HEK293 (cell line): ENCODE results near the gene DGKG.

ENCODE experiments used
- CTCF ChIP-seq: fragments of 450-650 bp; formaldehyde crosslinking; IDR thresholded peaks from 2 replicates; pipeline ENCODE4 v1.5.1; 2016; ENCODE audit warnings: missing biosample characterization, missing genetic modification characterization
- HIC1 ChIP-seq: fragments of 450-650 bp; formaldehyde crosslinking; IDR thresholded peaks from 2 replicates; pipeline ENCODE4 v1.5.1; 2016; ENCODE audit warnings: missing biosample characterization, missing genetic modification characterization
- RBAK ChIP-seq: fragments of 450-650 bp; formaldehyde crosslinking; IDR thresholded peaks from 2 replicates; pipeline ENCODE4 v1.5.1; 2016; ENCODE audit warnings: missing biosample characterization, missing genetic modification characterization
- ZFP69B ChIP-seq: fragments of 450-650 bp; formaldehyde crosslinking; IDR thresholded peaks from 2 replicates; pipeline ENCODE4 v1.5.1; 2016; ENCODE audit warnings: missing biosample characterization, missing genetic modification characterization
- ZNF138 ChIP-seq: fragments of 450-650 bp; formaldehyde crosslinking; IDR thresholded peaks from 2 replicates; pipeline ENCODE4 v1.5.1; 2016; ENCODE audit warnings: missing biosample characterization, missing genetic modification characterization, borderline replicate concordance
- ZNF140 ChIP-seq: fragments of 450-650 bp; formaldehyde crosslinking; IDR thresholded peaks from 2 replicates; pipeline ENCODE4 v1.5.1; 2016; ENCODE audit warnings: missing biosample characterization, missing genetic modification characterization
- ZNF24 ChIP-seq: fragments of 450-650 bp; formaldehyde crosslinking; IDR thresholded peaks from 2 replicates; pipeline ENCODE4 v1.5.1; 2016; ENCODE audit warnings: missing biosample characterization, missing genetic modification characterization
- ZNF274 ChIP-seq, 2 experiments: fragments of 200-500 bp in 1 of 2; fragments of 450-650 bp in 1 of 2; sonication (Bioruptor generic) in 1 of 2; formaldehyde crosslinking in 1 of 2; IDR thresholded peaks; 2 replicates each; pipeline versions ENCODE4 v1.5.1 to v1.6.1; 2014 to 2016; ENCODE audit warnings: borderline replicate concordance in 1 of 2, inconsistent platforms in 1 of 2, low read length in 1 of 2, missing biosample characterization in 1 of 2, missing genetic modification characterization in 1 of 2
- ZNF292 ChIP-seq: fragments of 450-650 bp; formaldehyde crosslinking; IDR thresholded peaks from 2 replicates; pipeline ENCODE4 v1.5.1; 2016; ENCODE audit warnings: low read depth, missing biosample characterization, missing genetic modification characterization, borderline replicate concordance
- ZNF549 ChIP-seq: fragments of 450-650 bp; IDR thresholded peaks from 2 replicates; pipeline ENCODE4 v1.5.1; 2018; ENCODE audit warnings: missing biosample characterization, missing genetic modification characterization, mild to moderate bottlenecking, inconsistent platforms, moderate library complexity
- ZNF677 ChIP-seq: fragments of 450-650 bp; IDR thresholded peaks from 2 replicates; pipeline ENCODE4 v1.5.0; 2018; ENCODE audit warnings: missing biosample characterization, mild to moderate bottlenecking, missing genetic modification characterization, moderate library complexity
- ZNF785 ChIP-seq: fragments of 450-650 bp; formaldehyde crosslinking; IDR thresholded peaks from 2 replicates; pipeline ENCODE4 v1.5.1; 2016; ENCODE audit warnings: missing biosample characterization, missing genetic modification characterization

- TF ChIP-seq ZFP69B (no peak), ZNF785 (tag by site-specific recombination) (no peak), ZNF549 (tag by site-specific recombination) (no peak), CTCF (tag by site-specific recombination) (no peak), HIC1 (no peak), ZNF274 (IDR thresholded peaks at IDR 0.05; ENCODE audit: low read length) (no peak), ZNF274 (tag by site-specific recombination; IDR thresholded peaks at IDR 0.05; ENCODE audit: borderline replicate concordance) (no peak), ZNF677 (tag by site-specific recombination) (no peak), ZNF24 (no peak), ZNF292 (tag by site-specific recombination) (no peak), ZNF140 (tag by site-specific recombination) (no peak), ZNF138 (tag by site-specific recombination) (no peak), RBAK (no peak)
Measured at GRCh38 chr3:186261638-186262037, 100.4 kb downstream of the DGKG start.
